ENCODE data around the gene PDS5A.

PDS5A gene

GRCh38 chr4:39937683-39938268 lies 39.9 kb downstream of the PDS5A start:
- no peak for TF ChIP-seq CTCF (IDR thresholded peaks at IDR 0.05; ENCODE audit: control insufficient read depth, extremely low read depth, insufficient read depth)
- no peak for DNase-seq (ENCODE audit: low read depth)
- H3K4me3 ChIP-seq (ENCODE audit: low read depth, low read length): no peak overlapping the region

DNA sequence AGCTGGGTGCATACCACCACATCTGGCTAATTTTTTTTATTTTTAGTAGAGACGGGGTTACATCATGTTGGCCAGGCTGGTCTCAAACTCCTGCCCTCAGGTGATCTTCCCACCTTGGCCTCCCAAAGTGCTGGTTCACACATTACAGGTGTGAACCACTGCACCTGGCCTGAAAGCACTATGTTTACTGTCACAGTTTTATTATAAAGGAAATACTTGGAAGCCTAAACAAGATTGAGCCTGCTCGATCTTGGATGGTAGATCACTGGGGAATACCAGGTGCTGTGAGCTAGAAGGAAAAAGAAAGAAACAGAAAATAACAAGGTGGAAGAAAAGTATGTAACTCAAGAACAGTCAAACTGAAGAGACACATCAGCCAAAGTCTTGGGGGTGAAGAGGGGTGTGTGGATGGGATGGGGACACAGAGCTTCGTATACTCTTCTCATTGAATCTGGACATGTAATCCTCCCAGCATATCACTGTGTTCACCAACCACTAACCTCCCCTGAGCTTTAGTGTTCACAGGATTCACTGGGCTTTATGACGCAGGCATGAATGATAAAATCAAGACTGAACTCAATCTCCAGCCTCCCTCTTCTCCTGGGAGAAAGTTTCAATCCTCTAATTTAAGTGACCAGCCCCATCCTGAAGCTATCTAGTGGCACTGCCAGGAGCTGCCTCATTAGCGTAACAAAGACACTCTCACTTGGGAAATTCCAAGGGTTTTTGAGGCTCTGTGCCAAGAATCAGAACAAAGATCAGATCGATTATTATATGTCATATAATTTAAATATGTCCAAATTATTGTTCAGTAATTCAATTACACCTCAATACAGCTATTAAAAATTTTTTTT lies 40.9 kb downstream of the PDS5A start:
- no peak for TF ChIP-seq CTCF (IDR thresholded peaks at IDR 0.05; ENCODE audit: control insufficient read depth, extremely low read depth, insufficient read depth)
- H3K4me3 ChIP-seq (ENCODE audit: low read depth, low read length): no peak overlapping the region
- no peak for DNase-seq (ENCODE audit: low read depth)

- no peak overlapping the region for H3K4me3 ChIP-seq (ENCODE audit: low read depth, low read length)
- no peak for TF ChIP-seq CTCF (IDR thresholded peaks at IDR 0.05; ENCODE audit: control insufficient read depth, extremely low read depth, insufficient read depth)
- DNase-seq (ENCODE audit: low read depth): no peak
These were observed 43.8 kb downstream of the PDS5A start for GRCh38 chr4:39933671-39934590.

GRCh38 chr4:39932776-39933402 lies 44.8 kb downstream of the PDS5A start:
- no peak overlapping the region for H3K4me3 ChIP-seq (ENCODE audit: low read depth, low read length)
- no peak for DNase-seq (ENCODE audit: low read depth)
- no peak for TF ChIP-seq CTCF (IDR thresholded peaks at IDR 0.05; ENCODE audit: control insufficient read depth, extremely low read depth, insufficient read depth)

- peak; percentile 6 for DNase-seq (ENCODE audit: low read depth)
- no peak overlapping the region for H3K4me3 ChIP-seq (ENCODE audit: low read depth, low read length)
- no peak for TF ChIP-seq CTCF (IDR thresholded peaks at IDR 0.05; ENCODE audit: control insufficient read depth, extremely low read depth, insufficient read depth)
These were observed 46.2 kb downstream of the PDS5A start for GRCh38 chr4:39931441-39931901.

GRCh38 chr4:39928538-39928937 lies 49.2 kb downstream of the PDS5A start:
- DNase-seq (ENCODE audit: low read depth): no peak
- TF ChIP-seq CTCF (IDR thresholded peaks at IDR 0.05; ENCODE audit: control insufficient read depth, extremely low read depth, insufficient read depth): no peak
- H3K4me3 ChIP-seq (ENCODE audit: low read depth, low read length): no peak overlapping the region

Measured in LNCaP clone FGC (cell line).